Heart left ventricle (tissue), 16 donors: ENCODE data around the gene TOB1. TPM values are rescaled to one million over a fixed set of nuclear protein-coding genes. Genes with fewer than 3 reads are reported as not detected.

Experiments used
- ATAC-seq, 4 donors: fragments of 200-7000 bp; cut with Tn5 transposase; one replicate each; pipeline ENCODE4 v1.9.1; 2020 to 2022; ENCODE audit warnings: moderate library complexity in 4 of 4, mild to moderate bottlenecking in 3 of 4, moderate number of reproducible peaks in 1 of 4
- DNase-seq, 5 donors: peaks; one replicate each; pipeline ENCODE4 v3.0.0-alpha.2; 2020
- H3K27ac ChIP-seq, 12 donors: fragments of 200-600 bp; sonication (generic) in 4 of 12; one replicate each; pipeline versions ENCODE4 v1.5.0 to v1.8.0; 2016 to 2022; ENCODE audit warnings: mild to moderate bottlenecking in 2 of 12
- H3K27me3 ChIP-seq, 9 donors: fragments of 200-600 bp; sonication (generic) in 2 of 9; one replicate each; pipeline versions ENCODE4 v1.5.1 to v1.8.0; 2016 to 2022; ENCODE audit warnings: mild to moderate bottlenecking in 3 of 9
- H3K36me3 ChIP-seq, 9 donors: fragments of 200-600 bp; sonication (generic) in 2 of 9; one replicate each; pipeline versions ENCODE4 v1.5.0 to v1.8.0; 2018 to 2022; ENCODE audit warnings: mild to moderate bottlenecking in 2 of 9
- H3K4me1 ChIP-seq, 12 donors: fragments of 200-600 bp; sonication (generic) in 4 of 12; one replicate each; pipeline versions ENCODE4 v1.5.0 to v1.8.0; 2016 to 2022; ENCODE audit warnings: mild to moderate bottlenecking in 3 of 12
- H3K4me3 ChIP-seq, 12 donors: fragments of 200-600 bp; sonication (generic) in 4 of 12; one replicate each; pipeline versions ENCODE4 v1.5.0 to v1.8.0; 2017 to 2022; ENCODE audit warnings: mild to moderate bottlenecking in 9 of 12, moderate library complexity in 4 of 12
- H3K9me3 ChIP-seq, 12 donors: fragments of 200-600 bp; sonication (generic) in 4 of 12; one replicate each; pipeline versions ENCODE4 v1.5.0 to v1.8.0; 2016 to 2022; ENCODE audit warnings: mild to moderate bottlenecking in 1 of 12
- POLR2A ChIP-seq, 2 donors: fragments of 450-650 bp; IDR thresholded peaks; one replicate each; pipeline ENCODE4 v1.6.1; 2017; ENCODE audit warnings: antibody characterized with exemption in 2 of 2, mild to moderate bottlenecking in 2 of 2, moderate library complexity in 2 of 2
- WGBS, 4 donors: extraction: QIAGEN DNeasy Blood & Tissue Kit in 2 of 4; methylation state at CpG; one replicate each; pipeline versions ENCODE4 v1.1.5 to v1.1.7; 2013 to 2018; 5-methylcytosine and 5-hydroxymethylcytosine counted together
- intact Hi-C, 10 donors: fragments of 100-400 bp; cut with DNase I; formaldehyde crosslinking; loops; one replicate each; pipeline versions ENCODE4 v1.11.1 to v1.14.2; 2022
- polyA plus RNA-seq, 2 donors: library from polyadenylated mRNA; stranded (reverse); fragments of 200-250 nt; gene quantifications; one replicate each; pipeline ENCODE4 v1.2.3, GENCODE V29; 2013
- total RNA-seq, 9 donors: library from RNA; depleted of rRNA in 2 of 9; stranded (reverse); fragments of >200 nt in 2 of 9; fragmentation: NEBNext Ultra II Directional in 3 of 9; extraction: Animal tissue kit (Norgen Biotek cat#: 25700) in 3 of 9; gene quantifications; one replicate each; pipeline versions ENCODE4 v1.1.0 to v1.2.4, GENCODE V29; 2016 to 2023
- TF ChIP-seq, protein P1 (sequence below), 12 donors: fragments of 200-600 bp; sonication (generic) in 4 of 12; IDR thresholded peaks; one replicate each; pipeline versions ENCODE4 v1.5.0 to v1.8.0; 2018 to 2022; ENCODE audit warnings: antibody characterized with exemption in 12 of 12, mild to moderate bottlenecking in 5 of 12
- donor health status: ischemic (EF 13 %, LVEDD 7.1; RV severe dilation, severe dysfunction).
- donor health status: healthy with polysubstance abuse.
- donor health status: DM: no; HTN: yes; CAD: no.
- donor health status: DM: no; HTN: no; CAD: no.
- donor health status: ischemic (EF 25% LVEDD 6.9; RV normal size, moderate dysfunction).
- donor health status: ischemic (EF 25% LVEDD 5.7; RV mildly dilated, moderate dysfunction).
- donor health status: healthy.
- donor health status: DM: yes; HTN: yes; CAD: no.
- donor health status: ischemic (EF 35%, LVEDD 5.7; RV mildly dilated, moderate dysfunction).
- donor health status: nonischemic (EF 11% LVEDD 7.7; RV severe dilation, severe dysfunction).
- donor health status: DM: yes; HTN: yes; CAD: no.
- donor health status: PGD.
- donor health status: ischemic (EF 29% LVEDD 5.4; RV normal size, mild dysfunction).
- donor health status: nonischemic (EF 23%, LVEDD 6.1; RV moderate dilation, normal function).

The TOB1 gene
- total and polyA plus RNA-seq, 11 donors, result 22.2 to 136 (median 68.1) TPM

DNA sequence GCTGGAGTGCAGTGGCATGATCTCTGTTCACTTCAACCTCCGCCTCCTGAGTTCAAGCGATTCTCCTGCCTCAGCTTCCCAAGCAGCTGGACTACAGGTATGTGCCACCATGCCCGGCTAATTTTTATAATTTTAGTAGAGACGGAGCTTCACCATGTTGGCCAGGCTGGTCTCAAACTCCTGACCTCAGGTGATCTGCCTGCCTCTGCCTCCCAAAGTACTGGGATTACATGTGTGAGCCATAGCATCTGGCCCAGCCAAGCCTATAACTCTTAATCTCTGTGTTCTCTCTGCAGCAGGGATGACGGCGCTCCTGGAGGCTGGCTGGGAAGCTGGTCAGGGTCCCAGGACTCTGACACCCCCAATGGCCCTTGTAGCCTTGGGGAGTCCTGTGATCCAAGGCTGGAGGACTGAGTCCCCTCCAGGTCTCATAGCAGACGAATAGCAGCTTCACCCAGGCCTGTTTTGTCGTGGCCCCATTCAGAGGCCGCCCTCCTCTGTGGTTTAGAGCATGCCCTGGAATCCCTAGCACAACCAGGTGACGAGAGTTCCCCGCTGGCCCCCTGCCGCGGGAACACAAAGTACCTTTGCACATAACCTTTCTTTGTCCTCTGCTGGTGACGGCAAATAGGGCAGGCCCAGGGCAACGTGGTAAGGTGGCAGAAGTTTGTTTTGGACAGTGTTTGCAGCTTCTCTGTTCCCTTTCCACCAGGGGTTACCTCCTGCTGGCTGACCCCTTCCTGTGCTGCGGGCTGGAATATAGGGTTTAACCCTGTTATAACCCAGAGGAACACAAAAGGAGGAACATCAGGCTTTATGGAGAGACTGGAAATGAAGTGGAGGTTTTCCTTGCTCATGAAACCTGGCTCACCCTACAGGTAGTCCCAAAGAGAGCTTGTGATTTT, 43.0 kb upstream of the TOB1 start:
- DNase-seq (peak; percentile 64 to 87 (median 79)), ATAC-seq (peak; percentile 87 to 91 (median 89))
- no peaks in the 10 kb centered on the region for H3K9me3 ChIP-seq
- intact Hi-C loops, result loop anchor here in 3 of 10 donors (2.0 to 5.0 kb wide), 3 partner anchors 37 to 42 kb away; partner anchors contain the start of gene TOB1 (in 2 of the 3)
- whole genome bisulfite sequencing, 4 donors, result 44 to 58% (median 52%) methylated on average over 16 of the region's 16 CpGs
- no peak for TF ChIP-seq POLR2A (IDR thresholded peaks at IDR 0.05)
- H3K36me3 ChIP-seq, result no peaks in the 10 kb centered on the region
- peaks cover 0 to 56% (median 22%) of the 10 kb centered on the region in 12 donors for H3K4me1 ChIP-seq
- H3K27me3 ChIP-seq, result no peaks in the 10 kb centered on the region
- peak overlapping the region in 1 of 12 donors; percentile 24 for H3K4me3 ChIP-seq
- peak overlapping the region; percentile 74 to 96 (median 87) for H3K27ac ChIP-seq

DNA sequence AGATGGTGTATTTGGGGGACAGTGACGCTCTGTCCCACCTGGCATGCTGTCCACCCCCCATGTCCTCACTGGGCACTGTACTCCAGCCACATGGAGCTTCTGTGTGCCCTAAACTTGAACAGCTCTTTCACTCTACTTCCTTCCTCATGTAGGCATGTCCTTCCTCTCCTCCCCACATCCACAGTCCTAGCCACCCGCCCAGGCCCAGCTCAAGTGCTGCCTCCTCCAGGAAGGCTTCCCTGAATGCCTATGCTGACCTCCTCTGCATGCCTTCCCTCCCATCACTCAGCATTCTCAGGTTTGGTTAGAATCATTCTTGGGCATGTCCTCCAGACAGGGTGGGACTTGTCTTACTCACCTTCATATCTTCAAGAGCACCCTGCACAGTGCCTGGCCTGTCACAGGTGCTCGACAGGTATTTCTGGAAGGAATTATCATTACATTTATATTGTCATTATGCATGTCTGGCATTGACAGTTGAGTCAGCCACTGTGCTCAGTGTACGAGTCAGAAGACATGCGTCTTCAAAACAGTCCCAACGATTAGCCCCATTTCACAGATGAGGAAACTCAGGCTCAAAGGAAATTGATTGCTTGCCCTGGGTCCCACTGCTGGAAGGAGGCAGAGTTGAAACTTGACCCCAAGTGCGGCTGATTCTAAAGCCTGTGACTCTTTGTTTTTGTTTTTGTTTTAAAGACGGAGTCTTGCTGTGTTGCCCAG, 42.1 kb upstream of the TOB1 start:
- H3K4me1 ChIP-seq, result peaks cover 0 to 57% (median 28%) of the 10 kb centered on the region in 12 donors
- no peak for DNase-seq

DNA sequence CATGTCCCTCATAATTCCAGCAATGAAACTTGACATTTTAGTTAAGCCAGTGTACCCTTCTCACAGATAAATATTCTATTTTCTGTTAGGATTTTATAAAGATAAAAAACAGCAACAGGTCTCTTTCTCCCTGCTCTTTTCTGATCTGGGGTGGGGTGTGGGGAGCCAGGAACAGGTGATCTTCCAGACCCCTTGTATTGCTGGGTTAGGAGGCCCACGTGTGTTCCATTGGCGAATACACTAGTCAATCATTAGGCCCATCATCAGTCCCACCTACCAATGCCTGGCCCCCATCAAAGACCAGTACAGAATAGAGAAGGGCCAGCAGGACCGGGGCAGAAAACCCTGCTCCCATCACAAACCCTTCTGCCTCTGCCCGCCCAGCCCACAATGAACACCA, 40.3 kb upstream of the TOB1 start:
- DNase-seq, result no peak
- no peaks in the 10 kb centered on the region for H3K9me3 ChIP-seq
- H3K4me3 ChIP-seq, result no peak overlapping the region
- H3K27me3 ChIP-seq, result no peaks in the 10 kb centered on the region
- intact Hi-C loops, result loop anchor here in 2 of 10 donors (5.0 kb wide), 2 partner anchors 34 to 39 kb away; partner anchors contain the start of gene TOB1 (in 1 of the 2)
- no peak for ATAC-seq
- TF ChIP-seq, protein P1, sequence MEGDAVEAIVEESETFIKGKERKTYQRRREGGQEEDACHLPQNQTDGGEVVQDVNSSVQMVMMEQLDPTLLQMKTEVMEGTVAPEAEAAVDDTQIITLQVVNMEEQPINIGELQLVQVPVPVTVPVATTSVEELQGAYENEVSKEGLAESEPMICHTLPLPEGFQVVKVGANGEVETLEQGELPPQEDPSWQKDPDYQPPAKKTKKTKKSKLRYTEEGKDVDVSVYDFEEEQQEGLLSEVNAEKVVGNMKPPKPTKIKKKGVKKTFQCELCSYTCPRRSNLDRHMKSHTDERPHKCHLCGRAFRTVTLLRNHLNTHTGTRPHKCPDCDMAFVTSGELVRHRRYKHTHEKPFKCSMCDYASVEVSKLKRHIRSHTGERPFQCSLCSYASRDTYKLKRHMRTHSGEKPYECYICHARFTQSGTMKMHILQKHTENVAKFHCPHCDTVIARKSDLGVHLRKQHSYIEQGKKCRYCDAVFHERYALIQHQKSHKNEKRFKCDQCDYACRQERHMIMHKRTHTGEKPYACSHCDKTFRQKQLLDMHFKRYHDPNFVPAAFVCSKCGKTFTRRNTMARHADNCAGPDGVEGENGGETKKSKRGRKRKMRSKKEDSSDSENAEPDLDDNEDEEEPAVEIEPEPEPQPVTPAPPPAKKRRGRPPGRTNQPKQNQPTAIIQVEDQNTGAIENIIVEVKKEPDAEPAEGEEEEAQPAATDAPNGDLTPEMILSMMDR (IDR thresholded peaks at IDR 0.05), result no peak
- no peak for TF ChIP-seq POLR2A (IDR thresholded peaks at IDR 0.05)
- H3K4me1 ChIP-seq, result peaks cover 0 to 56% (median 29%) of the 10 kb centered on the region in 12 donors
- no peaks in the 10 kb centered on the region for H3K36me3 ChIP-seq
- H3K27ac ChIP-seq, result peak overlapping the region in 3 of 12 donors; percentile 2 to 95 (median 86)
- WGBS, 4 donors, result 85 to 94% (median 92%) methylated on average over 4 of the region's 4 CpGs

More for the DNA sequence above, 42.1 kb upstream of the TOB1 start:
- Histone ChIP-seq H3K4me3 (no peak overlapping the region), H3K27me3 (no peaks in the 10 kb centered on the region), H3K27ac (peak overlapping the region; percentile 74 to 96 (median 87)), H3K36me3 (no peaks in the 10 kb centered on the region), H3K9me3 (no peaks in the 10 kb centered on the region)
- no peak for ATAC-seq
- WGBS, 4 donors, result 87 to 94% (median 92%) methylated on average over 8 of the region's 8 CpGs
- no peak for TF ChIP-seq POLR2A (IDR thresholded peaks at IDR 0.05)
- TF ChIP-seq, protein P1 (IDR thresholded peaks at IDR 0.05), result no peak
- intact Hi-C loops, result loop anchor here in 3 of 10 donors (2.0 to 5.0 kb wide), 3 partner anchors 36 to 41 kb away; partner anchors contain the start of gene TOB1 (in 2 of the 3)

DNA sequence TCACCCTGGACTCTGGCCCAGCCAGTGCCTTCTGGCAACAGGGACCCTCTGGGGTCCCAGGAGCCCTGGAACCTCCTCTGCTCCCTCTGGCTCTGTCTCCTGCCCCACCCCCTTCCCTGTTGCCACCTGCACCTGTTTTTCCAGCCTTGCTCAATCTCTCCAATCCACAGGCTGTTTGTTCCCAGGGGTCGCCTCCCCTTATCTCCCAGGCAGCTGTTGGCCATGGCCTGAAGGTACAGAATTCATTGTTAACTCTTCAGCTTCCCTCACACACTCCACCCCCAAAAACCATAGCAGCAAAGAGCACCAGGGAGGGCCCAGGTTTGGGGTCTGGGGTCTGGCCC, 39.3 kb upstream of the TOB1 start:
- ATAC-seq (peak in 1 of 4 donors; percentile 2), DNase-seq (no peak)
- 31 to 57% (median 47%) methylated on average over 1 of the region's 1 CpG for WGBS, 4 donors

More for the DNA sequence above, 39.3 kb upstream of the TOB1 start:
- peak overlapping the region; percentile 45 to 95 (median 85) for H3K27ac ChIP-seq
- H3K4me1 ChIP-seq, result peaks cover 0 to 46% (median 29%) of the 10 kb centered on the region in 12 donors
- intact Hi-C loops, result loop anchor here in 2 of 10 donors (5.0 kb wide), 2 partner anchors 33 to 38 kb away; partner anchors contain the start of gene TOB1 (in 1 of the 2)
- TF ChIP-seq, protein P1 (IDR thresholded peaks at IDR 0.05), result no peak
- no peak for TF ChIP-seq POLR2A (IDR thresholded peaks at IDR 0.05)
- H3K36me3 ChIP-seq, result no peaks in the 10 kb centered on the region
- no peaks in the 10 kb centered on the region for H3K9me3 ChIP-seq
- H3K27me3 ChIP-seq, result no peaks in the 10 kb centered on the region
- H3K4me3 ChIP-seq, result no peak overlapping the region
